Peyer's patch (tissue), 4 donors: ENCODE data around the gene ZNF831.

Experiments used
- CTCF ChIP-seq, 6 experiments: fragments of 450-650 bp in 4 of 6; fragments of 200-600 bp in 2 of 6; sonication (generic) in 1 of 6; IDR thresholded peaks; one replicate each; pipeline ENCODE4 v1.5.1; 2017 to 2019; ENCODE audit warnings: antibody characterized with exemption in 6 of 6, mild to moderate bottlenecking in 3 of 6, moderate library complexity in 1 of 6
- POLR2A ChIP-seq, 2 donors: fragments of 450-650 bp; IDR thresholded peaks; one replicate each; pipeline ENCODE4 v1.5.1; 2017; ENCODE audit warnings: antibody characterized with exemption in 2 of 2, mild to moderate bottlenecking in 2 of 2, moderate library complexity in 2 of 2

GRCh38 chr20:59221707-59222252 lies 58.2 kb downstream of the ZNF831 start:
- TF ChIP-seq POLR2A (IDR thresholded peaks at IDR 0.05) (no peak), CTCF (IDR thresholded peaks at IDR 0.05) (no peak)
